ENCODE results near the gene ZCCHC3. TPM values are rescaled to one million over a fixed set of nuclear protein-coding genes. Genes with fewer than 3 reads are reported as not detected.

ZCCHC3 gene
- total and polyA plus RNA-seq, 2 donors (not counting 3 experiments of a cell fraction or from before 2014, with no cell fraction given): 14.8 to 22.0 TPM

DNA sequence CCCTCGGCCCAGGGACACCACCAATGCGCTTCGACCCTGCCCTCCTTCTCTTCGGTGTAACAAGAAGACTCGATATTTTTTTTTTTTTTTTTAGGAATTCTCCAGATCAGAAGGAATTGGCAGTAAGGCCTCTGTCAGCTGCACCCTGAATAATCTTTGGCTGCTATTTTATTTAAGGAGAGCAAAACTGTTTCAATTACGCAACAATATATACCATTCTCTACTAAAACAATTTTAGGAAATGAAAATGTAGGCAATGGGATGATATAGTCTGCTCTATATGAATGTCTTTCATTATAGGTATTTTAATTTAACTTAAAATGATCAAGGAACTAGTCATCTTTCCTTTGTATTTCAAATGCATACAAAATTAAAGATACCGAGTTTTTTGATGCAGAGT is 13.3 kb downstream of the ZCCHC3 start:
- dilution Hi-C loops (cut with MboI; ENCODE audit: extremely low pct_ligation_motif_present, low sequenced_read_pairs): no loop called here
- Histone ChIP-seq H3K9ac (replicated peaks; ENCODE audit: extremely low read depth, insufficient read depth, low read length) (peak overlapping the region; percentile 19), H3K4me3 (replicated peaks in 1 of 3; ENCODE audit: insufficient read depth in 1 of 3, low read depth in 1 of 3, low read length in 3 of 3) (no peak overlapping the region), H4K20me1 (replicated peaks; ENCODE audit: control insufficient read depth, extremely low read depth, insufficient read depth, low read length) (no peaks in the 10 kb centered on the region), H3K4me1 (ENCODE audit: control insufficient read depth, extremely low read depth, insufficient read depth, low read length) (peaks cover 31% of the 10 kb centered on the region), H3K27ac (ENCODE audit: insufficient read depth, low read depth, low read length) (peak overlapping the region; percentile 96), H3K9me1 (replicated peaks; ENCODE audit: control insufficient read depth, extremely low read depth, insufficient read depth, low read length) (no peaks in the 10 kb centered on the region), H3K27me3 (ENCODE audit: control insufficient read depth in 2 of 2, insufficient read depth in 2 of 2, low read length in 2 of 2) (no peaks in the 10 kb centered on the region), H3K36me3 (ENCODE audit: control insufficient read depth in 2 of 2, extremely low read depth in 1 of 2, insufficient read depth in 2 of 2, low read length in 2 of 2) (no peaks in the 10 kb centered on the region), H3K79me2 (ENCODE audit: control insufficient read depth, insufficient read depth, low read length) (no peaks in the 10 kb centered on the region), H3K4me2 (ENCODE audit: insufficient read depth, low read length) (peak overlapping the region; percentile 37), H3K9me3 (replicated peaks; ENCODE audit: control insufficient read depth, insufficient read depth, low read length) (no peaks in the 10 kb centered on the region), H2AFZ (ENCODE audit: low read depth, low read length) (no peak overlapping the region)
- CTCF ChIA-PET: interaction anchor here (1.1 to 2.0 kb wide), 5 partner anchors 11 to 121 kb away, joined by 3 to 18 read pairs (median 8); partner anchors contain the start of gene SOX12
- intact Hi-C loops (cut with micrococcal nuclease): loop anchor here (1.0 kb wide), 2 partner anchors 13 to 14 kb away; partner anchors contain the start of gene ZCCHC3
- FAIRE-seq: no peak
- POLR2A ChIA-PET: interaction anchor here (0.7 to 1.8 kb wide), 4 partner anchors 12 to 673 kb away, joined by 5 to 9 read pairs (median 7); partner anchors contain the start of gene SOX12
- BruUV-seq (replicated peaks): no TSS peak
- DNase-seq (ENCODE audit: low read depth, low spot score): no peak
- TF ChIP-seq, protein P1, sequence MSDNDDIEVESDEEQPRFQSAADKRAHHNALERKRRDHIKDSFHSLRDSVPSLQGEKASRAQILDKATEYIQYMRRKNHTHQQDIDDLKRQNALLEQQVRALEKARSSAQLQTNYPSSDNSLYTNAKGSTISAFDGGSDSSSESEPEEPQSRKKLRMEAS (IDR thresholded peaks at IDR 0.05; ENCODE audit: insufficient read depth, insufficient read length): no peak
- no peak for TF ChIP-seq GATA2 (IDR thresholded peaks at IDR 0.05; ENCODE audit: insufficient read depth, insufficient read length, low read depth, low read length)
- TF ChIP-seq, protein P2, sequence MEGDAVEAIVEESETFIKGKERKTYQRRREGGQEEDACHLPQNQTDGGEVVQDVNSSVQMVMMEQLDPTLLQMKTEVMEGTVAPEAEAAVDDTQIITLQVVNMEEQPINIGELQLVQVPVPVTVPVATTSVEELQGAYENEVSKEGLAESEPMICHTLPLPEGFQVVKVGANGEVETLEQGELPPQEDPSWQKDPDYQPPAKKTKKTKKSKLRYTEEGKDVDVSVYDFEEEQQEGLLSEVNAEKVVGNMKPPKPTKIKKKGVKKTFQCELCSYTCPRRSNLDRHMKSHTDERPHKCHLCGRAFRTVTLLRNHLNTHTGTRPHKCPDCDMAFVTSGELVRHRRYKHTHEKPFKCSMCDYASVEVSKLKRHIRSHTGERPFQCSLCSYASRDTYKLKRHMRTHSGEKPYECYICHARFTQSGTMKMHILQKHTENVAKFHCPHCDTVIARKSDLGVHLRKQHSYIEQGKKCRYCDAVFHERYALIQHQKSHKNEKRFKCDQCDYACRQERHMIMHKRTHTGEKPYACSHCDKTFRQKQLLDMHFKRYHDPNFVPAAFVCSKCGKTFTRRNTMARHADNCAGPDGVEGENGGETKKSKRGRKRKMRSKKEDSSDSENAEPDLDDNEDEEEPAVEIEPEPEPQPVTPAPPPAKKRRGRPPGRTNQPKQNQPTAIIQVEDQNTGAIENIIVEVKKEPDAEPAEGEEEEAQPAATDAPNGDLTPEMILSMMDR (IDR thresholded peaks at IDR 0.05; ENCODE audit: extremely low read depth in 1 of 2, insufficient read depth in 1 of 2, low read depth in 1 of 2, low read length in 2 of 2): no peak

GRCh38 chr20:311609-312008 is 14.2 kb downstream of the ZCCHC3 start:
- Histone ChIP-seq H3K27ac (ENCODE audit: insufficient read depth, low read depth, low read length) (no peak overlapping the region), H3K36me3 (ENCODE audit: control insufficient read depth in 2 of 2, extremely low read depth in 1 of 2, insufficient read depth in 2 of 2, low read length in 2 of 2) (no peaks in the 10 kb centered on the region), H3K4me3 (replicated peaks in 1 of 3; ENCODE audit: insufficient read depth in 1 of 3, low read depth in 1 of 3, low read length in 3 of 3) (no peak overlapping the region), H4K20me1 (replicated peaks; ENCODE audit: control insufficient read depth, extremely low read depth, insufficient read depth, low read length) (no peaks in the 10 kb centered on the region), H3K4me1 (ENCODE audit: control insufficient read depth, extremely low read depth, insufficient read depth, low read length) (peaks cover 31% of the 10 kb centered on the region), H3K79me2 (ENCODE audit: control insufficient read depth, insufficient read depth, low read length) (no peaks in the 10 kb centered on the region), H2AFZ (ENCODE audit: low read depth, low read length) (no peak overlapping the region), H3K9me3 (replicated peaks; ENCODE audit: control insufficient read depth, insufficient read depth, low read length) (no peaks in the 10 kb centered on the region), H3K9ac (replicated peaks; ENCODE audit: extremely low read depth, insufficient read depth, low read length) (no peak overlapping the region), H3K27me3 (ENCODE audit: control insufficient read depth in 2 of 2, insufficient read depth in 2 of 2, low read length in 2 of 2) (no peaks in the 10 kb centered on the region), H3K4me2 (ENCODE audit: insufficient read depth, low read length) (no peak overlapping the region), H3K9me1 (replicated peaks; ENCODE audit: control insufficient read depth, extremely low read depth, insufficient read depth, low read length) (no peaks in the 10 kb centered on the region)
- dilution Hi-C loops (cut with MboI; ENCODE audit: extremely low pct_ligation_motif_present, low sequenced_read_pairs) (no loop called here), intact Hi-C loops (cut with micrococcal nuclease) (no loop called here)
- TF ChIP-seq, protein P1 (IDR thresholded peaks at IDR 0.05; ENCODE audit: insufficient read depth, insufficient read length): no peak
- no peak for TF ChIP-seq JUN (IDR thresholded peaks at IDR 0.05; ENCODE audit: borderline replicate concordance, insufficient read depth, insufficient read length, low read depth)
- TF ChIP-seq EZH2 (IDR thresholded peaks at IDR 0.05; ENCODE audit: borderline replicate concordance, low read depth, low read length, severe bottlenecking): no peak
- TF ChIP-seq, protein P2 (IDR thresholded peaks at IDR 0.05; ENCODE audit: extremely low read depth in 1 of 2, insufficient read depth in 1 of 2, low read depth in 1 of 2, low read length in 2 of 2): no peak
- no peak for TF ChIP-seq GATA2 (IDR thresholded peaks at IDR 0.05; ENCODE audit: insufficient read depth, insufficient read length, low read depth, low read length)
- TF ChIP-seq MYC (IDR thresholded peaks at IDR 0.05; ENCODE audit: low read depth, low read length): no peak
- TF ChIP-seq POLR2AphosphoS5 (IDR thresholded peaks at IDR 0.05; ENCODE audit: insufficient read depth, low read depth, low read length): no peak
- TF ChIP-seq FOS (IDR thresholded peaks at IDR 0.05; ENCODE audit: borderline replicate concordance, insufficient read depth, low read length): no peak
- no peak for TF ChIP-seq POLR2A (IDR thresholded peaks at IDR 0.05; ENCODE audit: low read depth, low read length)
- BruUV-seq (replicated peaks): no TSS peak
- ChIA-PET POLR2A (no interaction called here), CTCF (interaction anchor here (1.1 to 1.2 kb wide), 2 partner anchors 15 to 19 kb away, joined by 3 to 4 read pairs; no protein-coding TSS in a partner anchor)
- DNase-seq (ENCODE audit: low read depth, low spot score): no peak
- no peak for FAIRE-seq

Measured in endothelial cell of umbilical vein (primary cell).